Neural progenitor cell (in vitro differentiated cells): ENCODE results near the gene SPEF2. TPM values are rescaled to one million over a fixed set of nuclear protein-coding genes. Genes with fewer than 3 reads are reported as not detected.

ENCODE experiments used
- DNase-seq: peaks from one replicate; pipeline ENCODE4 v3.0.0-alpha.2; 2016; ENCODE audit warnings: low spot score
- H2AFZ ChIP-seq: fragments of 200-600 bp; sonication (generic); replicated peaks from 2 replicates; pipeline ENCODE4 v1.6.1; 2016; ENCODE audit warnings: antibody characterized with exemption
- H3F3A ChIP-seq: fragments of 200-600 bp; sonication (generic); 2 replicates; pipeline ENCODE4 v1.6.1; 2016; ENCODE audit warnings: antibody characterized with exemption, low read depth
- H3K27ac ChIP-seq: fragments of 200-600 bp; sonication (generic); 2 replicates; pipeline ENCODE4 v1.5.1; 2016; ENCODE audit warnings: mild to moderate bottlenecking
- H3K27me3 ChIP-seq: fragments of 200-600 bp; sonication (generic); 2 replicates; pipeline ENCODE4 v1.6.1; 2016; ENCODE audit warnings: mild to moderate bottlenecking, moderate library complexity
- H3K36me3 ChIP-seq: fragments of 200-600 bp; sonication (generic); 2 replicates; pipeline ENCODE4 v1.5.1; 2016
- H3K4me1 ChIP-seq: fragments of 200-600 bp; sonication (generic); 2 replicates; pipeline ENCODE4 v1.6.1; 2016; ENCODE audit warnings: mixed run types
- H3K4me2 ChIP-seq: fragments of 200-600 bp; sonication (generic); 2 replicates; pipeline ENCODE4 v1.6.1; 2016
- H3K4me3 ChIP-seq: fragments of 200-600 bp; sonication (generic); 2 replicates; pipeline ENCODE4 v1.5.1; 2016
- H3K79me2 ChIP-seq: fragments of 200-600 bp; sonication (generic); 2 replicates; pipeline ENCODE4 v1.6.1; 2016; ENCODE audit warnings: low read depth
- H3K9ac ChIP-seq: fragments of 200-600 bp; sonication (generic); 2 replicates; pipeline ENCODE4 v1.6.1; 2016
- H3K9me3 ChIP-seq: fragments of 200-600 bp; sonication (generic); 2 replicates; pipeline ENCODE4 v1.5.1; 2016; ENCODE audit warnings: low read depth
- H4K20me1 ChIP-seq: fragments of 200-600 bp; sonication (generic); 2 replicates; pipeline ENCODE4 v1.6.1; 2016; ENCODE audit warnings: low read depth
- H3K27ac Mint-ChIP-seq: 3 replicates; pipeline ENCODE4 v1.8.0; 2021; ENCODE audit warnings: mixed read lengths
- H3K27me3 Mint-ChIP-seq: 2 replicates; pipeline ENCODE4 v1.8.0; 2022; ENCODE audit warnings: low read depth, mild to moderate bottlenecking, inconsistent platforms, moderate library complexity, mixed read lengths; ENCODE audit not compliant: insufficient read depth
- H3K36me3 Mint-ChIP-seq: 3 replicates; pipeline ENCODE4 v1.8.0; 2021; ENCODE audit warnings: mixed read lengths
- H3K4me1 Mint-ChIP-seq: 3 replicates; pipeline ENCODE4 v1.8.0; 2021; ENCODE audit warnings: mixed read lengths
- H3K4me3 Mint-ChIP-seq: 3 replicates; pipeline ENCODE4 v1.8.0; 2021; ENCODE audit warnings: mild to moderate bottlenecking, moderate library complexity, mixed read lengths
- H3K9me3 Mint-ChIP-seq: 3 replicates; pipeline ENCODE4 v1.8.0; 2020; ENCODE audit warnings: mixed read lengths
- CTCF ChIP-seq: fragments of 200-600 bp; sonication (generic); IDR thresholded peaks from 2 replicates; pipeline ENCODE4 v1.5.1; 2017; ENCODE audit warnings: antibody characterized with exemption, mild to moderate bottlenecking
- EZH2 ChIP-seq: fragments of 200-600 bp; sonication (generic); IDR thresholded peaks from 2 replicates; pipeline ENCODE4 v1.6.1; 2017; ENCODE audit warnings: antibody characterized with exemption, mild to moderate bottlenecking, moderate library complexity
- EZH2phosphoT487 ChIP-seq: fragments of 200-600 bp; sonication (generic); IDR thresholded peaks from 2 replicates; pipeline ENCODE4 v1.6.1; 2017; ENCODE audit warnings: antibody characterized with exemption
- total RNA-seq: library from RNA; depleted of rRNA; stranded (reverse); fragments of >200 nt; gene quantifications from 2 replicates; pipeline ENCODE4 v1.2.3, GENCODE V29; 2015; ENCODE audit warnings: low replicate concordance

Gene SPEF2
- total RNA-seq, 1 donor from 2014 or later: 5.8 TPM

- Mint-ChIP-seq H3K9me3 (no peaks in the 10 kb centered on the region), H3K36me3 (no peaks in the 10 kb centered on the region), H3K4me1 (no peaks in the 10 kb centered on the region), H3K4me3 (no peak overlapping the region), H3K27ac (no peak overlapping the region), H3K27me3 (no peaks in the 10 kb centered on the region)
- DNase-seq: no peak
- no peak overlapping the region for H3K4me2 ChIP-seq
- no peaks in the 10 kb centered on the region for H3K4me1 ChIP-seq
- no peaks in the 10 kb centered on the region for H4K20me1 ChIP-seq
- no peaks in the 10 kb centered on the region for H3K9me3 ChIP-seq
- no peaks in the 10 kb centered on the region for H3K79me2 ChIP-seq
- peaks cover 70% of the 10 kb centered on the region for H3K27me3 ChIP-seq
- no peaks in the 10 kb centered on the region for H3F3A ChIP-seq
- no peak overlapping the region for H2AFZ ChIP-seq
- no peaks in the 10 kb centered on the region for H3K36me3 ChIP-seq
- H3K4me3 ChIP-seq: no peak overlapping the region
- H3K27ac ChIP-seq: no peak overlapping the region
- TF ChIP-seq EZH2 (no peak), CTCF (no peak), EZH2phosphoT487 (no peak)
- no peak overlapping the region for H3K9ac ChIP-seq
These were observed 160.7 kb downstream of the SPEF2 start for GRCh38 chr5:35778259-35778769.

GRCh38 chr5:35780236-35780635 lies 162.6 kb downstream of the SPEF2 start:
- H3K79me2 ChIP-seq: no peaks in the 10 kb centered on the region
- H3K4me1 ChIP-seq: no peaks in the 10 kb centered on the region
- H2AFZ ChIP-seq: no peak overlapping the region
- no peak for DNase-seq
- H3F3A ChIP-seq: no peaks in the 10 kb centered on the region
- Mint-ChIP-seq H3K36me3 (no peaks in the 10 kb centered on the region), H3K4me1 (no peaks in the 10 kb centered on the region), H3K27ac (no peak overlapping the region), H3K9me3 (no peaks in the 10 kb centered on the region), H3K27me3 (no peaks in the 10 kb centered on the region), H3K4me3 (no peak overlapping the region)
- H3K9ac ChIP-seq: no peak overlapping the region
- H3K9me3 ChIP-seq: no peaks in the 10 kb centered on the region
- H3K27me3 ChIP-seq: peaks cover 53% of the 10 kb centered on the region
- H3K4me3 ChIP-seq: no peak overlapping the region
- H3K27ac ChIP-seq: no peak overlapping the region
- TF ChIP-seq EZH2phosphoT487: no peak
- TF ChIP-seq EZH2: no peak
- no peak for TF ChIP-seq CTCF
- no peak overlapping the region for H3K4me2 ChIP-seq
- no peaks in the 10 kb centered on the region for H4K20me1 ChIP-seq
- H3K36me3 ChIP-seq: no peaks in the 10 kb centered on the region

GRCh38 chr5:35781181-35781790 lies 163.6 kb downstream of the SPEF2 start:
- H3K79me2 ChIP-seq: no peaks in the 10 kb centered on the region
- H2AFZ ChIP-seq: no peak overlapping the region
- H3K36me3 ChIP-seq: no peaks in the 10 kb centered on the region
- H3K27ac ChIP-seq: no peak overlapping the region
- H4K20me1 ChIP-seq: no peaks in the 10 kb centered on the region
- H3K4me2 ChIP-seq: no peak overlapping the region
- no peak overlapping the region for H3K4me3 ChIP-seq
- TF ChIP-seq EZH2phosphoT487 (no peak), CTCF (no peak), EZH2 (no peak)
- H3K9me3 ChIP-seq: no peaks in the 10 kb centered on the region
- H3K9ac ChIP-seq: no peak overlapping the region
- H3K4me1 ChIP-seq: no peaks in the 10 kb centered on the region
- DNase-seq: no peak
- Mint-ChIP-seq H3K4me1 (no peaks in the 10 kb centered on the region), H3K9me3 (no peaks in the 10 kb centered on the region), H3K4me3 (no peak overlapping the region), H3K36me3 (no peaks in the 10 kb centered on the region), H3K27ac (no peak overlapping the region), H3K27me3 (no peaks in the 10 kb centered on the region)
- H3K27me3 ChIP-seq: peaks cover 43% of the 10 kb centered on the region
- no peaks in the 10 kb centered on the region for H3F3A ChIP-seq
